Right lobe of liver (tissue), 4 donors: ENCODE measurements around the gene MUTYH.

Experiments used
- CTCF ChIP-seq, 4 donors: fragments of 200-600 bp in 3 of 4; fragments of 450-650 bp in 1 of 4; IDR thresholded peaks; one replicate each; pipeline versions ENCODE4 v1.5.1 to v1.8.0; 2016 to 2022; ENCODE audit warnings: antibody characterized with exemption in 4 of 4, mild to moderate bottlenecking in 2 of 4
- POLR2A ChIP-seq: fragments of 450-650 bp; IDR thresholded peaks from one replicate; pipeline ENCODE4 v1.6.1; 2017; ENCODE audit warnings: antibody characterized with exemption, mild to moderate bottlenecking
- donor health status: DM: no; HTN: no; CAD: no.
- donor health status: DM: no; HTN: no; CAD: no.
- donor health status: DM: no; HTN: yes; CAD: no.

GRCh38 chr1:45381243-45381642, 41.0 kb upstream of the MUTYH start:
- TF ChIP-seq POLR2A (no peak), CTCF (IDR thresholded peaks at IDR 0.05) (no peak)
